Small intestine (tissue), 7 donors: Measurements from ENCODE around the gene C22orf39. TPM values are rescaled to one million over a fixed set of nuclear protein-coding genes. Genes with fewer than 3 reads are reported as not detected.

Experiments
- DNase-seq, 2 donors: peaks; one replicate each; pipeline versions ENCODE4 v3.0.0 to v3.0.0-alpha.2; 2013
- FAIRE-seq: peaks from 2 replicates; lab custom pipeline; 2012; peaks lifted over from hg19 to GRCh38; lab: Jason Lieb, UNC
- H3K27ac ChIP-seq, 3 donors: one replicate each; pipeline ENCODE4 v1.5.1; 2013; ENCODE audit warnings: low read length in 2 of 3, mild to moderate bottlenecking in 2 of 3, control low read depth in 1 of 3, inconsistent platforms in 1 of 3, low read depth in 1 of 3, moderate library complexity in 1 of 3
- H3K27me3 ChIP-seq, 3 donors: one replicate each; pipeline ENCODE4 v1.6.1; 2013; ENCODE audit warnings: low read length in 3 of 3, inconsistent platforms in 1 of 3; ENCODE audit not compliant: control insufficient read depth in 3 of 3, insufficient read depth in 3 of 3
- H3K36me3 ChIP-seq, 3 donors: one replicate each; pipeline ENCODE4 v1.6.1; 2013; ENCODE audit warnings: low read length in 3 of 3, inconsistent platforms in 1 of 3, low read depth in 1 of 3, mild to moderate bottlenecking in 1 of 3, moderate library complexity in 1 of 3; ENCODE audit not compliant: control insufficient read depth in 3 of 3, insufficient read depth in 2 of 3
- H3K4me1 ChIP-seq, 3 donors: one replicate each; pipeline ENCODE4 v1.6.1; 2013; ENCODE audit warnings: low read length in 2 of 3, inconsistent platforms in 1 of 3, low read depth in 1 of 3, mild to moderate bottlenecking in 1 of 3, moderate library complexity in 1 of 3; ENCODE audit not compliant: control insufficient read depth in 3 of 3, insufficient read depth in 2 of 3
- H3K4me3 ChIP-seq, 3 donors: one replicate each; pipeline ENCODE4 v1.5.1; 2013; ENCODE audit warnings: low read length in 3 of 3, control low read depth in 1 of 3, inconsistent platforms in 1 of 3, low read depth in 1 of 3, mild to moderate bottlenecking in 1 of 3, moderate library complexity in 1 of 3
- H3K9me3 ChIP-seq, 2 donors: one replicate each; pipeline ENCODE4 v1.6.1; 2013; ENCODE audit warnings: low read depth in 1 of 2, low read length in 1 of 2; ENCODE audit not compliant: control insufficient read depth in 2 of 2, insufficient read depth in 1 of 2
- WGBS, 3 donors: extraction: QIAGEN DNeasy Blood & Tissue Kit; methylation state at CpG; one replicate each; pipeline ENCODE4 v1.1.7; 2013; 5-methylcytosine and 5-hydroxymethylcytosine counted together
- polyA plus RNA-seq, 4 donors: library from polyadenylated mRNA; stranded (reverse) in 3 of 4; unstranded in 1 of 4; fragments of 200-250 nt in 3 of 4; fragments of 120-200 nt in 1 of 4; gene quantifications; one replicate each; pipeline versions ENCODE4 v1.2.1 to v1.2.3, GENCODE V29; 2013
- donor health status: healthy with polysubstance abuse.
- donor health status: control.
- donor health status: control.
- donor health status: Bipolar disorder and iron deficiency.
- donor health status: healthy.

C22orf39 gene
- polyA plus RNA-seq, 4 donors: 28.6 to 32.2 (median 29.4) TPM

- no peak overlapping the region for H3K27ac ChIP-seq
- 95 to 100% (median 98%) methylated on average over 2 of the region's 2 CpGs for WGBS, 3 donors
- peaks cover 20 to 59% (median 26%) of the 10 kb centered on the region in 3 donors for H3K36me3 ChIP-seq
- FAIRE-seq: no peak
- no peaks in the 10 kb centered on the region for H3K27me3 ChIP-seq
- H3K4me1 ChIP-seq: no peaks in the 10 kb centered on the region
- no peak for DNase-seq
- H3K4me3 ChIP-seq: no peak overlapping the region
- H3K9me3 ChIP-seq: no peaks in the 10 kb centered on the region
These were observed 7.5 kb upstream of the C22orf39 start for GRCh38 chr22:19455033-19455432.

GRCh38 chr22:19454156-19454555 lies 6.6 kb upstream of the C22orf39 start:
- no peaks in the 10 kb centered on the region for H3K9me3 ChIP-seq
- DNase-seq: no peak
- no peaks in the 10 kb centered on the region for H3K27me3 ChIP-seq
- no peak overlapping the region for H3K27ac ChIP-seq
- peaks cover 20 to 58% (median 26%) of the 10 kb centered on the region in 3 donors for H3K36me3 ChIP-seq
- FAIRE-seq: no peak
- 76 to 81% (median 79%) methylated on average over 6 of the region's 6 CpGs for WGBS, 3 donors
- H3K4me3 ChIP-seq: no peak overlapping the region
- peaks cover 0 to under 1% (median 0%) of the 10 kb centered on the region in 3 donors for H3K4me1 ChIP-seq

GRCh38 chr22:19453718-19454117 lies 6.2 kb upstream of the C22orf39 start:
- Histone ChIP-seq H3K4me3 (no peak overlapping the region), H3K4me1 (peaks cover 0 to 5% (median 0%) of the 10 kb centered on the region in 3 donors), H3K36me3 (peaks cover 20 to 60% (median 26%) of the 10 kb centered on the region in 3 donors), H3K27ac (no peak overlapping the region), H3K9me3 (no peaks in the 10 kb centered on the region), H3K27me3 (no peaks in the 10 kb centered on the region)
- DNase-seq (no peak), FAIRE-seq (no peak)
- WGBS, 3 donors: 96 to 100% (median 99%) methylated on average over 5 of the region's 5 CpGs

- 96 to 98% (median 98%) methylated on average over 4 of the region's 4 CpGs for WGBS, 3 donors
These were observed 4.1 kb upstream of the C22orf39 start for GRCh38 chr22:19451570-19451969.

GRCh38 chr22:19450363-19451175 lies 3.1 kb upstream of the C22orf39 start:
- Histone ChIP-seq H3K4me3 (no peak overlapping the region), H3K9me3 (no peaks in the 10 kb centered on the region), H3K36me3 (peaks cover 12 to 38% (median 19%) of the 10 kb centered on the region in 3 donors), H3K27ac (no peak overlapping the region), H3K27me3 (no peaks in the 10 kb centered on the region), H3K4me1 (peaks cover 3 to 16% (median 6%) of the 10 kb centered on the region in 3 donors)
- WGBS, 3 donors: 91 to 94% (median 92%) methylated on average over 8 of the region's 8 CpGs
- DNase-seq (no peak), FAIRE-seq (no peak)

More at GRCh38 chr22:19451570-19451969, 4.1 kb upstream of the C22orf39 start:
- DNase-seq (no peak), FAIRE-seq (no peak)
- H3K36me3 ChIP-seq: peaks cover 15 to 47% (median 23%) of the 10 kb centered on the region in 3 donors
- H3K4me3 ChIP-seq: no peak overlapping the region
- no peaks in the 10 kb centered on the region for H3K27me3 ChIP-seq
- H3K9me3 ChIP-seq: no peaks in the 10 kb centered on the region
- peaks cover 2 to 11% (median 3%) of the 10 kb centered on the region in 3 donors for H3K4me1 ChIP-seq
- no peak overlapping the region for H3K27ac ChIP-seq

GRCh38 chr22:19449422-19449767 lies 1.9 kb upstream of the C22orf39 start:
- no peak for DNase-seq
- WGBS, 3 donors: 74 to 79% (median 77%) methylated on average over 2 of the region's 2 CpGs
- Histone ChIP-seq H3K27ac (no peak overlapping the region), H3K4me3 (no peak overlapping the region), H3K9me3 (no peaks in the 10 kb centered on the region), H3K27me3 (no peaks in the 10 kb centered on the region), H3K36me3 (peaks cover 10 to 32% (median 12%) of the 10 kb centered on the region in 3 donors), H3K4me1 (peaks cover 3 to 22% (median 6%) of the 10 kb centered on the region in 3 donors)
- no peak for FAIRE-seq

- WGBS, 3 donors: 65 to 78% (median 76%) methylated on average over 5 of the region's 5 CpGs
- DNase-seq (no peak), FAIRE-seq (no peak)
- Histone ChIP-seq H3K9me3 (no peaks in the 10 kb centered on the region), H3K36me3 (peaks cover 9 to 32% (median 12%) of the 10 kb centered on the region in 3 donors), H3K4me1 (peaks cover 3 to 22% (median 6%) of the 10 kb centered on the region in 3 donors), H3K27me3 (no peaks in the 10 kb centered on the region), H3K4me3 (peak overlapping the region in 1 of 3 donors; percentile 64), H3K27ac (peak overlapping the region in 2 of 3 donors; percentile 84 to 98)
These were observed 1.4 kb upstream of the C22orf39 start for GRCh38 chr22:19448739-19449421.

- FAIRE-seq (no peak), DNase-seq (peak; percentile 87 to 89)
- WGBS, 3 donors: 7 to 13% (median 9%) methylated on average over 14 of the region's 14 CpGs
- H3K27me3 ChIP-seq: no peaks in the 10 kb centered on the region
- H3K27ac ChIP-seq: peak overlapping the region; percentile 75 to 98 (median 84)
- peaks cover 3 to 22% (median 6%) of the 10 kb centered on the region in 3 donors for H3K4me1 ChIP-seq
- H3K9me3 ChIP-seq: no peaks in the 10 kb centered on the region
- H3K36me3 ChIP-seq: peaks cover 5 to 31% (median 9%) of the 10 kb centered on the region in 3 donors
- H3K4me3 ChIP-seq: peak overlapping the region; percentile 64 to 91 (median 71)
These were observed 631 bp upstream of the C22orf39 start for GRCh38 chr22:19448076-19448607.
